HK-2 (cell line): Measurements from ENCODE around the gene APBB2.

Experiments used
- DNase-seq: peaks from one replicate; pipeline ENCODE4 v3.0.0-alpha.2; 2018; ENCODE audit not compliant: unreplicated experiment

Gene APBB2

DNA sequence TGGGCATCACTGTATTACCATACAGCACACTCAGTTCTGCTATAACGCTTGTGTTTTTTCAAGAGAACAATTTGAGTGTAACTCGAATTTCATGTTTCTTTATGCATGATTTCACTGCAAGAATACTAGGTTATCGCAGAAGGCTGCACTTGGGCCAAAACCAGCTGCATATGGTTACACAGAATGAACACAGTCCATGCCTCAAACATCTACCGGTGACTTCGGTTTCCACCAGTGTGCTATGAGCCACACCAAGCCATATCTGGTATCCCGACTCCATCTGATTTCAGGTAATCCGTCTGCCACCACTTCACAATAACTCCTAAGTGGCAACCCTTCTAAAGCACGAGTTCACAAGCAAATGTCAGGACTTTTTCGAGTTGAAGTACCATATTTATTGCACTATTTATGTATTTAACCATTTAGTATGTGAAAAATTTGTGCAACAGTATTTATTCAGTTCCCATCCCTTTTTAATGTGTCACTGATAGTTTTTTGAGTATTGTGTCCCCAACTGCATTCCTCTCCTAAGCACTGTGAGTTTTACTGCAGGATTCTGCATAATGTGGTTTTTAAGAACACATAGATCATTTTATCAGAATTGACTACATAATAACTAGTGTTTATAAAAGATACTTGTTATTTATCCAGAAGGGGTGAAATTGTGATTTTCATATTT, 111.8 kb downstream of the APBB2 start:
- no peak for DNase-seq

DNA sequence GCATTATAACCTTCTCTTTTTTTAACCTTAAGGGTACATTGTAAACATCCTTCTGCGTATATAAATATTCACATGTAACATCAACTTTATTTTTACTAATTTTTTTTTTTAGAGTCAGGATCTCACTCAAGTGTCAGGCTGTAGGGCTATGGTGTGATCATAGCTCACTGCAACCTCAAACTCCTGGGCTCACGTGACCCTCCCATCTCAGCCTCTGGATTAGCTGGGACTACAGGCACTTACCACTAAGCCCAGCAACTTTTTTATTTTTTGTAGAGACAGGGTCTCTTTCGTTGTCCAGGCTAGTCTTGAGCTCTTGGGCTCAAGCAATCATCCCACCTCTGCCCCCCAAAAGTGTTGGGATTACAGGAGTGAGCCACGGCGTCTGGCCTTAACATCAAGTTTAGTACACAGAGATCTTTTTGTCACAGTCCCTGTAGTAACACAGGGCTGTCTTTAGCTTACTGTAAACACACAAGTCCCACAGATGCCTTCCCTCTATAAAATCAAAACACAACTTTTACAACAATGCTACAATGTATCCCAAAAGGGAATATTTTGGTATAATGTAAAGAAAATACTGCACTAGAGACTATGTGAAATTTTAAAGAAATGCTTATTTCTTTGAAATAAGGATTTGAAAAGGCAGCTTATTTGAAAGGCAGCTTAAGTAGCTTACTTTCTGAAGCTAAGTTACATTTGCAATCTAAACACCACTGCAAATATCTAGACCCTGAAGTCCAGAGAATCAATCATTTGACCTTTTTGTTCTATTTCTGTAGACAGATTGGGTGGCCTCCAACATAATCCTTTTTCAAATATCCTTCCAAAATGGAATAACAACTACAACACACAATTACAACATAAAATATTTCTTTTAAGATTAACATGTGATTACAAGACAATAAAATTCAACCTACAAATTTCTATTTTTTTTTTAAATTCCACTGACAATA, 116.0 kb downstream of the APBB2 start:
- DNase-seq, result no peak

DNA sequence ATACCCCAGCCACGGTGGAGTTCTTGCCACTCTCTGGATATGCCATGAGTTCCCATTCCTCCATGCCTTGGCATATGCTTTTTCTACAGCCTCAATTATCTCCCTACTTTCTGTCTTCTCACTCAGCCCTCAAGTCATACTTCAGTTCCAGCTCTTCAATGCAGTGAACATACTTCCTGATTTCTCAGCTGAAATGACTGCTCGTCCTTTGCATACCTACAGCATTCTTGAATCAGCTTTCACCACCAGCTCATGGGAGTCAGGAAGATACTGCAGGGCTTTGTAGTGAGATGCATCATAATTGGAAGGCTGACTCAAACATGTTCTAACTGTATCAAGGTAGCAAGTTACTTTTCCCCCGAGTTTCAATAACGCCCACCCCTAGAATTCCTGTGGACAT, 118.4 kb downstream of the APBB2 start:
- DNase-seq, result no peak

DNA sequence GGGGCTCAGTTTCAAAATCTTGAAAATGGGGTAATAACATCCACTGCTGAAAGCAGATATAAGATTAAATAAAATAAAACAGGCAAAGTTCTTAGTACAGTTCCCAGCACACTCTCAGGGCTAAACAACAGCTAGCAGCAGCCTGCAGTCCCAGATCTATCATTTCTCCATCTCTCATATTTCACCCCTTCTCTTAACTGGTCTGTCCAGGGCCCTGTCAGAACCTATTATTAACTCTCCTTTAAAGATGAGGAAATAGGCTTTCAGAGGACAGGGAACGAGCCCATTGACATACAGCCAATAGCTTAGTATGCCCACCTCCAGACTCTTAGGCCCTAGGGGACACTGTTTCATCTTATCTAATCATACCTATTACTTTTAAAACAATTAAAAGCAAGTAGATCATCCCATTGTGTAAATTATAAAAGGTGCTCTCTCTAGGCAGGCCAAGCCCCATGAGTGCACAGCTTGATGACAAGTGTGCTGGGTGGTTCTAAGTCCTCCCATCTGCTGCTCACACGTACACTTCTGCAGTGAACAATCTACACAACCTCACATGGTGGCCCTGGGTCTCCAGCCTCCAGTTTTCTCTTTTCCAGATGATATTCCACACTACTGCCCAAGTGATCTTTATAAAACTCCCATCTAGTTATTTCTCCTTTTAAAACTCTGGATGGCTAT, 119.0 kb downstream of the APBB2 start:
- no peak for DNase-seq

DNA sequence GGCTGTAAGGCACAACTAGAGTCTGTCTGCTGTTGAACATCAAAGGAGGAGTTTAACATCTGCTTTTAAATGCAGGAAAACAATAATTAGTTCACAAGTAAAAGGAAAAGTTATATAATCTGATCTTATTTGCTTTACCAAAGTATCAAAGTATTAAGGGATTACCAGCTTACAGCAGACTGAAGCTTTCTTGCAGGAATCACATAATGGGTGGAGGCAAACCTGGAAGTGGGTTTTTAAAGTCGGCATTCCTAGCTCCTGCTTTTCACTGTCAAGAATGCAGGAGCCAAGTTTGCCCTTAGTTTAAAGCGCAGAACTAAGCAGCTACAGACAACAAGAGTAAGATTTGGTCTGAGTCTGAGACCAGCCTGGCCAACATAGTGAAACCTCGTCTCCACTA, 122.2 kb downstream of the APBB2 start:
- no peak for DNase-seq

DNA sequence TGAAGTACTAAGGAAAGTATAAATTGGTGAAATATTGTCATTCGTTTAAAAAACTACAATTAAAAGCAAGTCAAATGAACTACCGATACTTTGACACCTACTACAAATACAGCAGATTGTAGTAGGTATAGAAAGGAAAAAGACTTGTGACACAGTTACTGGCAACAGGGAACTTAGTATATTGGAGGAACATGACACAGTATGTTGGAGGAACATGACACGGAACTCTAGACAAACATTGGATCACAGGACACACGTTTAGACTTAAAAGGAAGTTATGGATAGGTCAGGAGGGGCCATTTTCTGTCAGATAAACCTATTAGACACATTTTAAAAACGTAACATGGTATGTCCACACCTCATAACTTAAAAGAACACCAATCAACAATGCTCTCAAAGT, 132.5 kb downstream of the APBB2 start:
- DNase-seq, result no peak

DNA sequence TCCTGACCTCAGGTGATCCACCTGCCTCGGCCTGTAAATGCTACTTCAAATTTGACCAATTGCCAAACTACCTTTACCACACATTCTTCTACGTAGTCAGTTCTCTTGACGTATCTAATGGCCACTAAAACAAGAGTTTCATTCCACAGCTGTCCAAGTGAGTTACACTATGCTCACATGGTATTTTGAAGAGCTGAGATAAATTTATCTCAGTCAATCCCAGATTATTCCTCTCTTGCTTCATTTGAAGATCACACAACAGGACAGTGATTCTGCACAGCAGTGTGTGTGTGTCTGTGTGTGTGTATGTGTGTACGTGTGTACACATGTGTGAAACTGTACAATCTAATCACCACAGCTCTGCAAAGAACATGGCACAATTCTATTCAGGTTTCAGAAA, 133.4 kb downstream of the APBB2 start:
- DNase-seq, result no peak

- no peak for DNase-seq
These were observed 134.3 kb downstream of the APBB2 start for GRCh38 chr4:41079881-41080560.

DNA sequence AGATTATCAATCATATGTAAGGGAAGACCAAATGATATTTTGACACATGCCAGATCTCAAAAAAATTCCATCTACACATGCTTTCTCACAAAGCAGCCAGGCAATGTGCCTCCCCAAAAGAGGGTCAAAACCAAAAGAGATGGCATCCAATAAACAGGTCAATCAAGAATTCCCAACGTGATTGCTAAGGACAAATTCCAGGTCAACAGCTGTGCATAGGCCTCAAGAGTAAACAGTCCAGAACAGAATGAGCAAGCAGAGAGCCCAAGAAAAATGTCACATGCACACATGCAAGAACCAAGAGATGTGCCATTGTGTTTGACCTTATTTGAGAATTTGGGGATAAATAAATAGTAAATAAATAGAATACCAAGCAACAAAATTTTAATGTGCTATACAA, 136.7 kb downstream of the APBB2 start:
- DNase-seq, result no peak

- no peak for DNase-seq
These were observed 137.9 kb downstream of the APBB2 start for GRCh38 chr4:41076481-41076880.

- DNase-seq, result no peak
These were observed 140.1 kb downstream of the APBB2 start for GRCh38 chr4:41074215-41074614.

DNA sequence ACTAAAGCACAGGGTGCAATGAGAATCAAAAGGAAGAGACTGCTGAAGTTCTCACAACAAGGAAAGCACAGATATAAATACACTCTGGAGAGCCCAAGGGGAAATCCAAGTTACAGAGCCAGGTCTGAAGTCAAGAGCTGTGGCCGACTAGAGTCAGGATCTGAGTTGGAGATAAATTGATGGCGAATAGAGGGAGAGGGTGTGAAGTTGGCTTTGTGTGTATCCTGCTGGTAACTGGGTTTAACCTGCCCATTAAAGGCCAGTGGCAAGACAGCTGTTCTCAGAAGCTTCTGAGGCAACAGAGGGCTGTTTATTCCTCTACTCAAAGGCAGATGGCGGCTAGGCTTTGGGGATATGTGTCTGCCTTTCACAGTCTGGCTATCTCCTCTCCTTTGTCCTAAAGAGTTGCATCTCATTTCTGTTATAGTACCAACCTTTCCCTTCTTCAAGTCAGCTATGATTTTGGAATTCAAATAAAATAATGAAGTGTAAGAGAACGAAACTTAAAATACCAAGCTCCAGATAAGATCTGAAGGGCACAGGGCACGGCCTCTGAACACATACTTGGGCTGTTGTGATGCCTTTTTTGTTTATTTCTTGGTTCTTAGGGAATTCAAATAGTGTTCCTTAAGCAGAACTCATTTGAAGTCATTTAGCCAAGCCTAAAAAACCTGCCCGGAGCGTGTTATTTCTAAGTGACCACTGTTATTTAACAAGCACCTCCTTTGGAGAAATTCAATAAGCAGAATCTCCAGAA, 142.1 kb downstream of the APBB2 start:
- DNase-seq, result no peak

DNA sequence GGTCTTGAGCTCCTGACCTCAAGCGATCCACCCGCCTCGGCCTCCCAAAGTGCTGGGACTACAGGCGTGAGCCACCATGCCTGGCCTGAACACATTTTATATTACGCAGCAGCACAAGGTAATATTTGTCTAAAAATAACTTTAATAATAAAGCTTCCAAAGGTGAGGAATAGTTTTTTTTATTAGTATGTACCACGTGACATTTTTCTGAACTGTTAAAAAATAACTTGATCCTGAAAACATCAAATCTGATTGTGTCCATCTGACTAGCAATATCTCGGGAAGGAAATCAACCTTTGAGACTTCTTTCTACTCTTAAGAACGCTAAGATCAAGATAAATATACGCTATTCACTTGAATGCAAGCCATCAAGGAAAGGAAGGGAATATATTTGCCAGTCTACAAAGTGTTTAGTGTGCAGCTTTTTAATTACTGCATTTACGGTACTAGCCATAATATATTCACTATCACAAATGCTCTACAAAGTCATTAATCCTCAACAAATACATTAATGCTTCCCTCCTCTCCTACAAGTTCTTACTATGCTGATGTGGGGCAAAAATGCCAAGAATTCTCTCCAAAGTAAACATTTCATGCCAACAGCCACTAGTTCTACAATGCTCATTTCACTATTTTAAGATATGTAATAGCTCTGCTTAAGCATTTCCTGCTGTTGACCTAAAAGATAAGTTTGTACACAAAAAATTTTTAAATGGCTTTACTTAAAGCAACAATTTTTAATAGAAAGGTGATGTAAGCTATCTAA, 143.6 kb downstream of the APBB2 start:
- no peak for DNase-seq

GRCh38 chr4:41069838-41070237, 144.5 kb downstream of the APBB2 start:
- no peak for DNase-seq

DNA sequence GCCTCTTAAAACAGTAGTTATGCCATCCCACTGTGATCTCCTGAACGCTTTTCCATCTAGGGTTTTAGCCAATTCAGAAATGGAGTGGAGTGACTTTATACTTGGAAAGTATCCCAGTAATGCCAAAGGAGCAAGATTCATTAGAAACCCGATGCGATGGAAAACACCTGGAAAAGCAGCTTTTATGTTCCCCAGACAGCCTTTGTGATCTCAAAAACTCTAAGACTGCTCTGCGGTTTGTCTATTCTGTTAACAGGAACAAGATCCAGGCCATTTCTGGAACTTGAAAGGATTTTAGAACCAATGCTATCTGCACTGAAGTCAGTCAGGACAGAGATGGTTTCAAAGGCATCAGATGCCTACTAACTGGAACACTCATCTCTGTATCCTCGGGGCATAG, 145.1 kb downstream of the APBB2 start:
- DNase-seq, result no peak

GRCh38 chr4:41067369-41067768, 147.0 kb downstream of the APBB2 start:
- no peak for DNase-seq

GRCh38 chr4:41066049-41066448, 148.3 kb downstream of the APBB2 start:
- no peak for DNase-seq

DNA sequence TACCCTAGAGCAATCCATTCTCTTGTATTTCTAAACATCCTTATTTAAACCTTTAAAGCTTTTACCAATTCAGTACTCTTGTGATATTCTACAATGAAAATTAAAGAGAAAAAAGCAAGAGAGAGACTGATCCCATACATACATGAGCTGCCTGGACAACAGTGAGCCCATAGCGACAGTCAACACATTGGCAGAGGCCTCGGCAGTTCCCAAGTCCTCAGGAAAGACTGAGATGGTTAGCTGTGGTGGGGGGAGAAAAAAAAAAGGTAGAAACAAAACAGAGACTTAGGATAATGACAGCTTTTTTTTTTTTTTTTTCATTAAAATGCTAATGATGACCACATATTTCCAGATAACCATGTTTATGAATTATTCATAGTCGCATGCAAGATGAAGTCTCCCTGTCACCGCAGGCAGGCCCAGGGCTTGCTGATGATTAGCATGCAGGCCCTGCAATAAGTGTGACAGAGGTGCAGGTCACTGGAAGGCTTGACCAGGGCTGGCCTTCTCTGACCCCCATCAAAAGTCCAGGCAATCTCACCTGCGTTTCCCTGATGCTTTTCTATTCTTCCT, 148.8 kb downstream of the APBB2 start:
- no peak for DNase-seq

- no peak for DNase-seq
These were observed 149.4 kb downstream of the APBB2 start for GRCh38 chr4:41064953-41065352.

GRCh38 chr4:41061482-41062185, 152.7 kb downstream of the APBB2 start:
- DNase-seq, result no peak
